HG03135 (cell line): Measurements from ENCODE around the gene ZNF318.

Experiments
- ATAC-seq: cut with Tn5 transposase; IDR thresholded peaks from one replicate; pipeline ENCODE4 v1.9.1; 2021; ENCODE audit warnings: mild to moderate bottlenecking, moderate library complexity; ENCODE audit not compliant: unreplicated experiment

Gene ZNF318

DNA sequence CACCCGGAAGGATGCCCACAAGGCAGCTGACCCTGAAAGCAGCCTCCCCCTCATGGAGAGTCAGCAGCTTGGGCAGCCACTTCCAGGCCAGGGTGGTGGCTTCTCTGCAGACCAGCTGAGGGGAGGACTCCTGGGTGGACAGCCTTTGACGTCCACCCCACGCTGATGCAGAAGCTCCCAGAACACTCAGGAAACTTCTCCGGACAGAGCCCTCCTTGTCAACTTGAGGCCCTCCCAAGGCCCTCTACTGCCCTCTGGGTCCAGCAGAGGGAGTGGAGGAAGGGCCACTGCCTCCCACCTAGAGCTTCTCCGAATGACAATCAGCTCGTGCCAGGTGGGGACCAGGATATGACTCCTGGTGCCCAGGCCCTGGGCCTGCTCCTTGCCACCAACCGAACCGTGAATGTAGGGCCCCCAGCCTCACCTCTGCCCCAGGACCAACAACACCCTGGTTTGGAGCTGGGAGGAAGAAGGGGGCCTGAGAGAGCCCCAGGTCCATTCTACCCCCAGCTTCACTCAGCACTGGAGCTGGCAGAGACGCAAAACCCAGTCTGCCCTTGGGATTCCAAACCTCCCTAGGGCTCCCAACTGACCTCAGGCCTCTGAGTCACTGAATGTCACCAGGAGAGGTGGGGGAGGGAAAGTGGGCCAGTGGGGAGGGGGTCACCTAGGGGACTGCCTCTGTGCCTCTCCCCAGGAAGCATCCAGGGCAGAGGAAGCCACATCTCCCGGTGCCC, 82.3 kb downstream of the ZNF318 start:
- no peak for ATAC-seq

DNA sequence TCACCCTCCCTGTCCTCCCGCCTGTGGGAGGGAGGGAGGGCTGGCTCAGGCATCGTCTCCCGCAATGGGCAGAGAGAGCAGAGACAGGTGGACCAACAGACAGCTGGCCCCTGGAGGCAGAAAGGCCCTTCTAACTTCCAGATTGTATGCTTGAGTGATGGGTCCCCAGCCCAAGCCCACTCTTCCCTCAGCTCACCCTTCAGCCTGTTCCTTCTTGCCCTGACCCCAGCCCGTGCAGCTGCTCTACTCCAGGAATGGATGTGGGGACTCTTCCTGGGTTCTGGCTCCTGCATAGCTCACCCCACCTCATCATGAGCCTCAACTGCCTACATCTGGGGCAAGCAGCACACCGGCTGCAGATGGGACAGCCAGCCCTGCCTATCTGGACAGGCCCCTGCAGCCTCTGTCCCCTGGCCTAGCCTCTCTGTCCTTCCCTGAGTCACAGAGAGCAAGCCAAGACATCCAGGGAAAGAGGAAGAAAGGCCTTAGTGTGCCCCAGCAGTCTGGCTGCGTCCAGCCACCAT, 82.9 kb downstream of the ZNF318 start:
- ATAC-seq, result no peak
